Activated naive CD4-positive, alpha-beta T cell treated with anti-CD3 and anti-CD28 coated beads, Interleukin-2, amount 50 U/mL, for 72 hours (primary cell): ENCODE results near the gene SLC36A3. TPM values are rescaled to one million over a fixed set of nuclear protein-coding genes. Genes with fewer than 3 reads are reported as not detected.
"Not testable (repeated sequence)": the region's sequence is repeated elsewhere in the genome, so short reads cannot be mapped to it uniquely, and the experiment has no call there.

ENCODE experiments used
- ATAC-seq, 2 donors: fragments of 150-1000 bp; cut with Tn5 transposase; 2 replicates each; pipeline ENCODE4 v1.10.0; 2021; ENCODE audit warnings: mild to moderate bottlenecking in 2 of 2, moderate library complexity in 2 of 2
- DNase-seq, 2 donors: peaks; one replicate each; pipeline ENCODE4 v3.0.0; 2021 to 2022; ENCODE audit warnings: low spot score in 2 of 2
- H3K27ac Mint-ChIP-seq, 2 donors: one replicate each; pipeline ENCODE4 v1.8.0; 2022; ENCODE audit warnings: mild to moderate bottlenecking in 2 of 2, mixed read lengths in 2 of 2
- H3K36me3 Mint-ChIP-seq, 2 donors: one replicate each; pipeline ENCODE4 v1.8.0; 2022; ENCODE audit warnings: mixed read lengths in 2 of 2
- H3K9me3 Mint-ChIP-seq, 2 donors: one replicate each; pipeline ENCODE4 v1.8.0; 2022; ENCODE audit warnings: mixed read lengths in 2 of 2
- total RNA-seq, 2 donors: library from RNA; stranded (reverse); gene quantifications; one replicate each; pipeline ENCODE4 v1.2.3, GENCODE V29; 2022

SLC36A3 gene
- total RNA-seq, 2 donors from 2014 or later = not detected

GRCh38 chr5:151238303-151238741 is 65.2 kb downstream of the SLC36A3 start:
- no peak overlapping the region for H3K27ac Mint-ChIP-seq
- no peak for ATAC-seq
- no peaks in the 10 kb centered on the region for H3K36me3 Mint-ChIP-seq

GRCh38 chr5:151237685-151238084 is 65.9 kb downstream of the SLC36A3 start:
- ATAC-seq (no peak), DNase-seq (no peak)
- Mint-ChIP-seq H3K9me3 (no peaks in the 10 kb centered on the region), H3K36me3 (no peaks in the 10 kb centered on the region), H3K27ac (no peak overlapping the region)

More at GRCh38 chr5:151238303-151238741, 65.2 kb downstream of the SLC36A3 start:
- H3K9me3 Mint-ChIP-seq = no peaks in the 10 kb centered on the region
- DNase-seq = no peak

GRCh38 chr5:151236888-151237287 is 66.7 kb downstream of the SLC36A3 start:
- H3K9me3 Mint-ChIP-seq = no peaks in the 10 kb centered on the region
- ATAC-seq = no peak
- H3K36me3 Mint-ChIP-seq = no peaks in the 10 kb centered on the region
- no peak for DNase-seq
- no peak overlapping the region for H3K27ac Mint-ChIP-seq

GRCh38 chr5:151235239-151235571 is 68.4 kb downstream of the SLC36A3 start:
- not testable (repeated sequence) for H3K27ac Mint-ChIP-seq, H3K9me3 Mint-ChIP-seq, H3K36me3 Mint-ChIP-seq, ATAC-seq, DNase-seq

- DNase-seq (no peak), ATAC-seq (peak; percentile 34 to 60)
- Mint-ChIP-seq H3K9me3 (no peaks in the 10 kb centered on the region), H3K27ac (peak overlapping the region in 1 of 2 donors; percentile 14), H3K36me3 (no peaks in the 10 kb centered on the region)
Measured at GRCh38 chr5:151234476-151235238, 68.9 kb downstream of the SLC36A3 start.

- ATAC-seq (no peak), DNase-seq (no peak)
- Mint-ChIP-seq H3K9me3 (no peaks in the 10 kb centered on the region), H3K36me3 (no peaks in the 10 kb centered on the region), H3K27ac (no peak overlapping the region)
Measured at GRCh38 chr5:151233616-151234085, 69.9 kb downstream of the SLC36A3 start.

GRCh38 chr5:151231359-151231758 is 72.2 kb downstream of the SLC36A3 start:
- DNase-seq = no peak
- no peak for ATAC-seq
- H3K27ac Mint-ChIP-seq = no peak overlapping the region
- H3K9me3 Mint-ChIP-seq = no peaks in the 10 kb centered on the region
- peaks cover 0 to 5% of the 10 kb centered on the region in 2 donors for H3K36me3 Mint-ChIP-seq

- no peak overlapping the region for H3K27ac Mint-ChIP-seq
- no peak for DNase-seq
- H3K36me3 Mint-ChIP-seq = peaks cover 0 to 5% of the 10 kb centered on the region in 2 donors
- ATAC-seq = no peak
- H3K9me3 Mint-ChIP-seq = no peaks in the 10 kb centered on the region
Measured at GRCh38 chr5:151230048-151230680, 73.4 kb downstream of the SLC36A3 start.

- Mint-ChIP-seq H3K27ac (no peak overlapping the region), H3K36me3 (peaks cover 0 to 5% of the 10 kb centered on the region in 2 donors), H3K9me3 (no peaks in the 10 kb centered on the region)
- ATAC-seq (no peak), DNase-seq (no peak)
Measured at GRCh38 chr5:151228986-151229385, 74.6 kb downstream of the SLC36A3 start.

GRCh38 chr5:151227918-151228447 is 75.6 kb downstream of the SLC36A3 start:
- DNase-seq = no peak
- ATAC-seq = no peak
- Mint-ChIP-seq H3K36me3 (peaks cover 0 to 5% of the 10 kb centered on the region in 2 donors), H3K9me3 (no peaks in the 10 kb centered on the region), H3K27ac (no peak overlapping the region)

Other genes with a start within 250 kb of the SLC36A3 start
- 100 to 1,000 TPM; 221 to 276 TPM for gene TNIP1, start 222.7 kb downstream of the SLC36A3 start, total RNA-seq
- gene ANXA6, start 146.0 kb downstream of the SLC36A3 start, total RNA-seq = 100 to 1,000 TPM; 282 to 356 TPM
- gene CCDC69, start 79.7 kb downstream of the SLC36A3 start, total RNA-seq = 10 to 100 TPM; 21.0 to 23.8 TPM
- 10 to 100 TPM; 36.8 to 85.2 TPM for gene GM2A, start 50.6 kb downstream of the SLC36A3 start, total RNA-seq
- not detected for gene SLC36A2, start 43.8 kb upstream of the SLC36A3 start, total RNA-seq
- 1 to 10 TPM; 5.0 to 7.8 TPM for gene SLC36A1, start 143.8 kb upstream of the SLC36A3 start, total RNA-seq